Osteocyte (in vitro differentiated cells): ENCODE results near the gene TPSG1. TPM values are rescaled to one million over a fixed set of nuclear protein-coding genes. Genes with fewer than 3 reads are reported as not detected.

Experiments used
- DNase-seq: peaks from one replicate; pipeline ENCODE4 v3.0.0; 2021; ENCODE audit warnings: mixed read lengths; ENCODE audit not compliant: unreplicated experiment; ENCODE audit errors: extremely low spot score
- H3K27ac Mint-ChIP-seq: one replicate; pipeline ENCODE4 v1.8.0; 2021; ENCODE audit warnings: mild to moderate bottlenecking, mixed read lengths; ENCODE audit not compliant: unreplicated experiment
- H3K27me3 Mint-ChIP-seq: one replicate; pipeline ENCODE4 v1.8.0; 2021; ENCODE audit warnings: mixed read lengths; ENCODE audit not compliant: unreplicated experiment
- H3K36me3 Mint-ChIP-seq: one replicate; pipeline ENCODE4 v1.8.0; 2021; ENCODE audit warnings: mixed read lengths; ENCODE audit not compliant: unreplicated experiment
- H3K4me1 Mint-ChIP-seq: one replicate; pipeline ENCODE4 v1.8.0; 2021; ENCODE audit warnings: mixed read lengths; ENCODE audit not compliant: unreplicated experiment
- H3K4me3 Mint-ChIP-seq: one replicate; pipeline ENCODE4 v1.8.0; 2021; ENCODE audit warnings: mild to moderate bottlenecking, moderate library complexity, mixed read lengths; ENCODE audit not compliant: unreplicated experiment
- H3K9me3 Mint-ChIP-seq: one replicate; pipeline ENCODE4 v1.8.0; 2021; ENCODE audit warnings: mixed read lengths; ENCODE audit not compliant: unreplicated experiment
- total RNA-seq: library from RNA; stranded (reverse); gene quantifications from 2 replicates; pipeline ENCODE4 v1.2.1, GENCODE V29; 2021
- TF ChIP-seq, protein P1 (sequence below): fragments of 200-600 bp; sonication (generic); IDR thresholded peaks from 2 replicates; pipeline ENCODE4 v1.5.0; 2021; ENCODE audit warnings: antibody characterized with exemption, mild to moderate bottlenecking, moderate library complexity

Gene TPSG1
- total RNA-seq, 1 donor from 2014 or later = not detected

DNA sequence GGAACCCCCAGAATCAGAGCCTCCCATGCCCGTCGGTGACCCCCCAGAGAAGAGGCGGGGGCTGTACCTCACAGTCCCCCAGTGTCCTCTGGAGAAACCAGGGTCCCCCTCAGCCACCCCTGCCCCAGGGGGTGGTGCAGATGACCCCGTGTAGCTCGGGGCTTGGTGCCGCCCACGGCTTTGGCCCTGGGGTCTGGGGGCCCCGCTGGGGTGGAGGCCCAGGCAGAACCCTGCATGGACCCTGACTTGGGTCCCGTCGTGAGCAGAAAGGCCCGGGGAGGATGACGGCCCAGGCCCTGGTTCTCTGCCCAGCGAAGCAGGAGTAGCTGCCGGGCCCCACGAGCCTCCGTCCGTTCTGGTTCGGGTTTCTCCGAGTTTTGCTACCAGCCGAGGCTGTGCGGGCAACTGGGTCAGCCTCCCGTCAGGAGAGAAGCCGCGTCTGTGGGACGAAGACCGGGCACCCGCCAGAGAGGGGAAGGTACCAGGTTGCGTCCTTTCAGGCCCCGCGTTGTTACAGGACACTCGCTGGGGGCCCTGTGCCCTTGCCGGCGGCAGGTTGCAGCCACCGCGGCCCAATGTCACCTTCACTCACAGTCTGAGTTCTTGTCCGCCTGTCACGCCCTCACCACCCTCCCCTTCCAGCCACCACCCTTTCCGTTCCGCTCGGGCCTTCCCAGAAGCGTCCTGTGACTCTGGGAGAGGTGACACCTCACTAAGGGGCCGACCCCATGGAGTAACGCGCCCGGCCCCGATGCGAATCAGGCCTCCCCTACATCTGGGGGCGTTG lies 4.0 kb downstream of the TPSG1 start:
- no peaks in the 10 kb centered on the region for H3K9me3 Mint-ChIP-seq
- DNase-seq = no peak
- no peak overlapping the region for H3K27ac Mint-ChIP-seq
- no peaks in the 10 kb centered on the region for H3K4me1 Mint-ChIP-seq
- H3K4me3 Mint-ChIP-seq = no peak overlapping the region
- TF ChIP-seq, protein P1, sequence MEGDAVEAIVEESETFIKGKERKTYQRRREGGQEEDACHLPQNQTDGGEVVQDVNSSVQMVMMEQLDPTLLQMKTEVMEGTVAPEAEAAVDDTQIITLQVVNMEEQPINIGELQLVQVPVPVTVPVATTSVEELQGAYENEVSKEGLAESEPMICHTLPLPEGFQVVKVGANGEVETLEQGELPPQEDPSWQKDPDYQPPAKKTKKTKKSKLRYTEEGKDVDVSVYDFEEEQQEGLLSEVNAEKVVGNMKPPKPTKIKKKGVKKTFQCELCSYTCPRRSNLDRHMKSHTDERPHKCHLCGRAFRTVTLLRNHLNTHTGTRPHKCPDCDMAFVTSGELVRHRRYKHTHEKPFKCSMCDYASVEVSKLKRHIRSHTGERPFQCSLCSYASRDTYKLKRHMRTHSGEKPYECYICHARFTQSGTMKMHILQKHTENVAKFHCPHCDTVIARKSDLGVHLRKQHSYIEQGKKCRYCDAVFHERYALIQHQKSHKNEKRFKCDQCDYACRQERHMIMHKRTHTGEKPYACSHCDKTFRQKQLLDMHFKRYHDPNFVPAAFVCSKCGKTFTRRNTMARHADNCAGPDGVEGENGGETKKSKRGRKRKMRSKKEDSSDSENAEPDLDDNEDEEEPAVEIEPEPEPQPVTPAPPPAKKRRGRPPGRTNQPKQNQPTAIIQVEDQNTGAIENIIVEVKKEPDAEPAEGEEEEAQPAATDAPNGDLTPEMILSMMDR = no peak
- peaks cover 5% of the 10 kb centered on the region for H3K36me3 Mint-ChIP-seq
- H3K27me3 Mint-ChIP-seq = no peaks in the 10 kb centered on the region

DNA sequence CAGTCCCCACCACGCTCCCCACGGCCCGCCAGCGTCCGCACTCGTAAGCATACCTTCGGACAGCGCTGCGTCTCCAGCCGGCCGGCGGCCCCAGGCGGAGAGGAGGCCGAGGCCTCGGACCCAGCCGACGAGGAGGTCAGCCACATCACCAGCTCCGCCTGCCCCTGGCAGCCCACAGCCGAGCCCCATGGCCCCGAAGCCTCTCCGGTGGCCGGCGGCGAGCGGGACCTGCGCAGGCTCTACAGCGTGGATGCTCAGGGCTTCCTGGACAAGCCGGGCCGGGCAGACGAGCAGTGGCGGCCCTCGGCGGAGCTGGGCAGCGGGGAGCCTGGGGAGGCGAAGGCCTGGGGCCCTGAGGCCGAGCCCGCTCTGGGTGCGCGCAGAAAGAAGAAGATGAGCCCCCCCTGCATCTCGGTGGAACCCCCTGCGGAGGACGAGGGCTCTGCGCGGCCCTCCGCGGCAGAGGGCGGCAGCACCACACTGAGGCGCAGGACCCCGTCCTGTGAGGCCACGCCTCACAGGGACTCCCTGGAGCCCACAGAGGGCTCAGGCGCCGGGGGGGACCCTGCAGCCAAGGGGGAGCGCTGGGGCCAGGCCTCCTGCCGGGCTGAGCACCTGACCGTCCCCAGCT lies 4.9 kb downstream of the TPSG1 start:
- H3K9me3 Mint-ChIP-seq = no peaks in the 10 kb centered on the region
- H3K27me3 Mint-ChIP-seq = no peaks in the 10 kb centered on the region
- H3K27ac Mint-ChIP-seq = no peak overlapping the region
- DNase-seq = no peak
- TF ChIP-seq, protein P1 = no peak
- H3K4me3 Mint-ChIP-seq = no peak overlapping the region
- peaks cover 5% of the 10 kb centered on the region for H3K36me3 Mint-ChIP-seq
- H3K4me1 Mint-ChIP-seq = no peaks in the 10 kb centered on the region

DNA sequence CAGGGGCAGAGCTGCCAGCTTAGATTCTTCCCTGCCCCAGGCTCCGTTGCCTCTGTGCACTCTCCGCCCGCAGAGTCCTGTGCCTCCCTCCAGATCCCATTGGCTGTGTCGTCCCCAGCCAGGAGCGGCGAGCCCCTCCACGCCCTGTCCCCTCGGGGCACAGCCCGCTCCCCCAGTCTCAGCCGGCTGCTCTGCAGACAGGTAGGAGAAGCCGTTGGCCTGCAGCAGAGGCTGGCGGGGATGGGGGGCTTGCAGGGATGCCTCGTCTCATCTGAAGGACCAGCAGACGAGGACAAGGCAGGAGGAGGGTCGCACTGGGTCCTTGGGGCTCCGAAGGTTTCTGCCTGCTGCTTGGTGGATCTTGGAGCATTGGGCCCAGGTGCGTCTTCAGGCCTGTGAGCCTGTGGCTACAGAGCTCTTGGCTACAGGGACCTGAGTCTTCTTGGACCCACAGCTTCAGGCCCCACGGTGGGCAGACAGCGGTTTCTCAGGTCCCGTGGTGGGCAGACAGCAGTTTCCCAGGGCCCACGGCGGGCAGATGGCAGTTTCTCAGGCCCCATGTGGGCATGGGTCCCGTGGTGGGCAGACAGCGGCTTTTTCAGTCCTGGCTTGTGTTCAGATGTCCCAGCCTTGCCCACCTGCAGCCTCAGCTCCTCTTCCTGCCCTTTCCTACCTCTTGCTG lies 6.0 kb downstream of the TPSG1 start:
- TF ChIP-seq, protein P1 = no peak
- no peaks in the 10 kb centered on the region for H3K9me3 Mint-ChIP-seq

DNA sequence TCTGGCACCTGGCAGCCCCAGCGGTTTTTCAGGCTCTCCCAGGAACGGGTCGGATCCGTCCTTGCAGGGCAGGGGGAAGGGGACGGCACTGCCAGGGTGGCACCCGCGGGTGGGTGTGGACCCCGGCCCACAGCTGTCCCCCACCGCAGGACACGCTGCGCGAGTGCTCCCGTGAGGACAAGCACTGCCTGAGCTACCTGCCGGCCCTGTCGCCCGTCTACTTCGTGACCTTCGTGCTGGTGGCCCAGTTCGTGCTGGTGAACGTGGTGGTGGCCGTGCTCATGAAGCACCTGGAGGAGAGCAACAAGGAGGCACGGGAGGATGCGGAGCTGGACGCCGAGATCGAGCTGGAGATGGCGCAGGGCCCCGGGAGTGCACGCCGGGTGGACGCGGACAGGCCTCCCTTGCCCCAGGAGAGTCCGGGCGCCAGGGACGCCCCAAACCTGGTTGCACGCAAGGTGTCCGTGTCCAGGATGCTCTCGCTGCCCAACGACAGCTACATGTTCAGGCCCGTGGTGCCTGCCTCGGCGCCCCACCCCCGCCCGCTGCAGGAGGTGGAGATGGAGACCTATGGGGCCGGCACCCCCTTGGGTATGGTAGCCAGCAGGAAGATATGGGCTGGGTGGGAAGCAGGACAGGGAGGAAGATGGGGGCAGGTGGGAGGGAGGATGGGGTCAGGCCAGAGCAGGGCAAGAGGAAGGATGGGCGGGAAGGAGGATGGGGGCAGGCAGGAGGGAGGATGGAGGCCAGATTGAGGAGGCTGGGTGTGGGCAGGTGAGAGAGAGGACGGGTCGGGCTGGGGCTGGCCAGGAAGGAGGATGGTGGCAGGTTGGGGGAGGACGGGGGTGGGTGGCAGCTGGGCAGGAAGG lies 6.8 kb downstream of the TPSG1 start:
- no peak overlapping the region for H3K27ac Mint-ChIP-seq
- H3K4me3 Mint-ChIP-seq = no peak overlapping the region
- DNase-seq = no peak
- H3K36me3 Mint-ChIP-seq = peaks cover 5% of the 10 kb centered on the region
- H3K9me3 Mint-ChIP-seq = no peaks in the 10 kb centered on the region
- no peaks in the 10 kb centered on the region for H3K4me1 Mint-ChIP-seq
- no peaks in the 10 kb centered on the region for H3K27me3 Mint-ChIP-seq
- TF ChIP-seq, protein P1 = no peak

More for the DNA sequence above, 6.0 kb downstream of the TPSG1 start:
- Mint-ChIP-seq H3K27me3 (no peaks in the 10 kb centered on the region), H3K36me3 (peaks cover 5% of the 10 kb centered on the region), H3K27ac (no peak overlapping the region), H3K4me1 (no peaks in the 10 kb centered on the region), H3K4me3 (no peak overlapping the region)
- no peak for DNase-seq
